Neural progenitor cell (in vitro differentiated cells): ENCODE results near the gene PCNX1.

ENCODE experiments used
- CTCF ChIP-seq: fragments of 200-600 bp; sonication (generic); IDR thresholded peaks from 2 replicates; pipeline ENCODE4 v1.5.1; 2017; ENCODE audit warnings: antibody characterized with exemption, mild to moderate bottlenecking
- EZH2phosphoT487 ChIP-seq: fragments of 200-600 bp; sonication (generic); IDR thresholded peaks from 2 replicates; pipeline ENCODE4 v1.6.1; 2017; ENCODE audit warnings: antibody characterized with exemption

DNA sequence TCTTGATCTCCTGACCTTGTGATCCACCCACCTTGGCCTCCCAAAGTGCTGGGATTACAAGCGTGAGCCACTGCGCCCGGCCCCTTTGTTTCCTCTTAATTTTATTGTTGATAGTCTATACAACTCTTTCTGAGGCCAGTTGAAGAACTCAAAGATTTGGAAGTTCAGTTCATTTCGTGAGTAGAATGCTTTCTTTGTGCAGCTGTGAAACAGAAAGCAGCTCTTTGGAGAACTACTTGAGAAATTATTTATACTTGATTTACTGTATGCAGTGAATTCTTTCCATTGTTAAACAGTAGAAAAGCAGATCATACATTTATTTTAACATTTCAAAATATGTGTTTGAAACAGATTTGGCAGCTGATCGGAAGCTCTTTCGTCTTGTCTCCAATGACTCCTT, 69.3 kb downstream of the PCNX1 start:
- TF ChIP-seq CTCF (no peak), EZH2phosphoT487 (no peak)
